GM18519 (cell line): ENCODE measurements around the gene FAM131C.

Experiments
- ATAC-seq: cut with Tn5 transposase; IDR thresholded peaks from one replicate; pipeline ENCODE4 v1.9.1; 2021; ENCODE audit warnings: mild to moderate bottlenecking, moderate library complexity; ENCODE audit not compliant: unreplicated experiment, low FRiP score

FAM131C gene

GRCh38 chr1:16078925-16079656, 5.6 kb upstream of the FAM131C start:
- no peak for ATAC-seq

DNA sequence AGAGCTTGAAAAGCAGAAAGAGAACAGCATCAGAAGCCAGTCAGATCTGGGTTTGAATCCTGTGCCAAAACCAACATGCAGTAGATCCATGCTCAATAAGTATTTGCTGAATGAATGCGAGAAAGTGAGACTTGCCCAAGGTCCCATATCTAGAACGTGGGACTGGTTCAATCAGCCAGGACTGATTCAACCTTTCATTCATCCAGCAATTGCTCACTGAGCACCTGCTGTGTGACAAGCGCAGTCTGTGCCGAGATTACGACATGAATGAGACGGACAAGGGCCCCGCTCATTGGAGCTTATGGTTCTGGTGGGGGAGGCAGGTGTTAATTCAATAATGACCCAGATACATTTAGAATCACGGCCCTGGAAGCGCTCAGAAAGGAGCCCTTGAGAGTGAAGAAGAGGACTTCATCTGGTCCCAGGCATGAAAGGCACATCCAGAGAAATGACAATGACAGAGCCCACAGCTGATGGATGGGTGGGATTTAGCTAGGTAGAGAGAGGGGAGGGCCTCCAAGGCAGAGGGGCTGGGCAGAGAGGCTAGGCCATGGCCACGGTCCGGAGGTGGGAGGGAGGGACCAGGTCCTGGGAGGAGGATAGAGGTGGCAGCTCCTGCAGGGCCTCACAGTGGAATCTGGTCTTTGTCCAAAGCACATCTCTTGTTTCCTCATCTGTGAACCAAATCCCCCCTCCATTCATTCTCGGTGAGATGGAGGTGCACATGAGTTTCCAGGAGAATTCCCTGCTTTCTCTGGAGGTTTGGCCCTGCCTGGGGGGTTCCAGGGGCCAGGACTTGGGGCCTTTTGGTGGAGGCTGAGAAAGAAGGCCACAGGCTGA, 4.2 kb upstream of the FAM131C start:
- ATAC-seq: no peak

GRCh38 chr1:16076865-16077238, 3.4 kb upstream of the FAM131C start:
- ATAC-seq: no peak

GRCh38 chr1:16076031-16076864, 2.8 kb upstream of the FAM131C start:
- no peak for ATAC-seq

GRCh38 chr1:16075337-16076030, 2.0 kb upstream of the FAM131C start:
- ATAC-seq: no peak

GRCh38 chr1:16074217-16074616, 766 bp upstream of the FAM131C start:
- no peak for ATAC-seq

DNA sequence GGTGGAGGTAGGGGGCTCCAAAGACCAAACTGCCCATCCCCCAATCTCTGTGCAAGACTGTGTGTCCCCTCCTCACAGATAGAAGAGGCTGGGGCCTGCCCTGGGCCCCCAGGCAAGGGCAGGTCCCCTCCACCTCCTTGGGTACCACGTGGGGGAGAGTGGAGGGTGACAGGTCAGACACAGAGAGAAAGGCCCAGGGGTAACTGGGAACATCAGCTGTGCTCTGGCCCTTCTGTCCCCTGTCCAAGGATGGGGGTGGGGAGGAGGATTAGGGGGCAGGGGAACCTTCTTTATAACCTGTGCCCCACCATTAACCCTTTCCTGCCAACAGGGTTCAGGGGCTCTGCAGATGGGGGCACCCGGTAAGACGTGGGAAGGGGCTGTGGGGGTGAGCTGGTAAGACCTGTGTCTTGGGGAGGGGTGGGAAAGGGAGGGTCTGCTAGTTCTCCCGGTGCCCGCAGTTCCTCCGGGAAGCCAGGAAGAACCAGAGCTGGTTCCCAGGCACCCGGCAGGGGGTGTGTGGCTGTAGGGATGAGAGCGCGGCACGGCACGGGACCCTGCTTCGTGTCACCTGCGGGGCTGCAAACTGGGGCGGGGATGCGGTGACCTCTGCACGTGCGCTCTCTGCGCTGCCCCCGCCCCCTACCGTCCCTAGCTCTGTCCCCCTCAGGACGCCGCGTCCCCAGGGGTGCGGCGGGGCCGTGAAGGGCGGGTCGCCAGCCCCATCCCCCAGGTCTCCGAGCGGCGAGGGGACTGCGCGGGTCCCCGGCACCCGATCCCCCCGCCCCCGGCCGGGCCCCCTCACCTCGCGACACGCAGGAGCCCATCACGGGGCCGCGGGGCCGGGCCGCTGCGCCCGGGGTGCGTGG, 601 bp downstream of the FAM131C start:
- no peak for ATAC-seq

DNA sequence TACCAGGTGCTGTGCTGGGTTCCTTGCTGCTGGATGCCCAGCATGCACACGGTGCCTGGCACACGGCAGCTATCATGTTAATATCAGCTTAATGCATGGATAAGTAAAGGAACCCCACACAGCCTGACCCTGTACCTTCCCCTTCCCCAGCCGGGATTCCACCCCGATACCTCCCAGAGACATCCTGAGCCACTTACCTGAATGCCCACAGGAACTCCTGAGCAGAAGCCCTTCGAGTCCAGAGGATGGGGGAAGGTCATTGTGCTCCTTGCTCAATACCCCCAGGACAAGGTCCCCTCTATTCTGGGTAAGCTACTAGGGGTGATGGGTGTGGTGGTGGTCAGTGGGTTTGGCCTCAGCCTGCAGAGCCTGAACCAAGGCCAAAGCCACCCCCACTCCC, 1.4 kb downstream of the FAM131C start:
- no peak for ATAC-seq

DNA sequence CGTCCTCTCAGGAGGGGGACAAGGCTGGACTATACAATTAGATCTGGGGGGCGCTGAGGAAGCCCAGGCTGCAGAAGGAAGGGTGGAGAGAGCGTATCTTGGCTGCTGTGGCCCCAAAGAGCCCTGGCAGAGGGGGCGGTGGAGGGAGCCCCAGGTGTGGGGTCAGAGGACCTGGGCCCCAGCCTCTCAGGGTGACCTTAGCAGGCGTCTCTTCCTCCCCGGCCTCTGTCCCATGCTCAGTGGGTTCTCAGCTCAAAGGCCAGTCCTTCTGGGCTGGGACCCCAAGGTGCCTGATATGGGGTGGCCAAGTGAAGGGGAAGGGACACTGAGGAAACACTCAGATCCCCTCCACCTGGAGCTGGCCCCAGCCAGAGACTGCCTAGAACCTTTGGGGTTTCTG, 1.8 kb downstream of the FAM131C start:
- ATAC-seq: no peak

GRCh38 chr1:16070640-16071355, 2.7 kb downstream of the FAM131C start:
- no peak for ATAC-seq

- ATAC-seq: no peak
These were observed 4.8 kb downstream of the FAM131C start for GRCh38 chr1:16068356-16069270.

DNA sequence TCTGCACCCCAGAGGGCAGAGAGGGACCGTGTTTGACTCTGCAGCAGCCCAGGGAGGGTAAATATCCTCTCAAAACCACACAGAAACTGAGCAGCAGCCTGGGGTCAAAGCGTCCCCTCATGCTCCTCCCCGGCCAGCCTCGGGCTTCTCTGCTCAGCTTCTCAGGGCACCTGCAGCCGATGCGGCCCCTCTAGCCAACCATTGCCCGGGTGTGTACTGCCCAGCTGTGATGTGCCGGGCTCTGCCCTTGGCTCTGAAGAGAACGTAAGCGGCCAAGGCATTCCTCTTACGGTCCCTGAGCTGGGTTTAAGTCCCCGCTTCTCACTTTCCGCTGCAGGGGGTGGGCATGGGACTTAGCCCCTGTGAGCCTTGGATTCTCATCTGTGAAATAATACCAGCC, 5.5 kb downstream of the FAM131C start:
- no peak for ATAC-seq

DNA sequence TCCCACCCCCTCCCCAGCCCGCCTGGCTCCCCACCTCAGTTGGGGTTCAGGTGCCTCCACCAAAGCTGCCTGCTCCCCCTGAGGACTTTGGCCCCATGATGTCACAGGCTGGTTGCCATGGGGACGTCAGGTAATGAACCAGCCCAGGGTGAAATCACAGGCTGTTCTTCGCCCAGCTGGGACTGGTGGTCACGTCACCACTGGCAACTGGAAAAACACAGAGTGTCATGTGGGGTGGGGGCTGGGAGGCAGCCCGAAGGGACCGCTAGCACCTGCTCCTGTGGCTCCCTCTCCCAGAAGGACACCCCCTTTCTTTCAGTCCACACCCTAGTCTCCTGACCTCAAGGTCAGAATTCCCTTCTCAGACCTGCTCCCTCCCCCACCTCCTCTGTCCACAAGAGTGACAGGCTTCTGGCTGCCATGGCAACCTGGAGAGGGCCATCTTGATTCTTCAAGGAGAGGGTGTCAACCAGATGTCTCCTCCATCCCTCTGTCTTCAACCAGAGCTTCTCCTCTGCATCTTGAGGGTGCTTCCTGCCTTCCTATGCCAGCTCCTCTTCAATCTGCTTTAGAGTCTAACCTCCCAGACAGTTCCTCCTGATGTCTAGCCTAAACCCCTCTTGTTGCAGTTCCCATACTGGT, 6.2 kb downstream of the FAM131C start:
- no peak for ATAC-seq

GRCh38 chr1:16066245-16066644, 7.2 kb downstream of the FAM131C start:
- ATAC-seq: no peak

GRCh38 chr1:16065269-16065576, 8.2 kb downstream of the FAM131C start:
- no peak for ATAC-seq

- ATAC-seq: no peak
These were observed 8.7 kb downstream of the FAM131C start for GRCh38 chr1:16064536-16065268.

DNA sequence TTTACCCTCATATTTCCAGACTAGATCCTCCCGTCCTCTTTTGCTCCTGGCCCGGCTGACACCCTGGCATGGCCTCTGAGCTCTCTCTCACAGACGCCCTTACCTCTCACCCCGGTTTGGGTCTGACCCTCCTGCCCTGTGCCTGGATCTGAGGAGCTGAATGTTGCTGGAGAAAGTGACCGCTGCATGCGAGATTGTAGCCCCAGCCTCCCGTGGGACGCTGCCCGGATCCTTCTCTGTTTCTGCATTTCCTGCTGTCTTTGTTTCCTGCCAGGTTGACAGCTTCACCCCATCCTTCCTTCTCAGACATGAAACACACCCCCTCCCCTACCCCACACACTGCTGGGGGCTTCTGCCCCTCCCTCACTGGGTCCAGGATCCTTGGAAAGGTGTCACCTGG, 9.5 kb downstream of the FAM131C start:
- no peak for ATAC-seq
